Breast epithelium (tissue), 4 donors: ENCODE data around the gene MPP4. TPM values are rescaled to one million over a fixed set of nuclear protein-coding genes. Genes with fewer than 3 reads are reported as not detected.

Experiments
- DNase-seq, 2 donors: peaks; one replicate each; pipeline ENCODE4 v3.0.0-alpha.2; 2019; ENCODE audit warnings: low spot score in 2 of 2
- H3K27ac ChIP-seq, 2 donors: fragments of 200-600 bp; sonication (generic) in 1 of 2; one replicate each; pipeline ENCODE4 v1.5.1; 2016 to 2019; ENCODE audit warnings: mild to moderate bottlenecking in 1 of 2
- H3K27me3 ChIP-seq, 2 donors: fragments of 200-600 bp; sonication (generic) in 1 of 2; one replicate each; pipeline versions ENCODE4 v1.5.1 to v1.6.0; 2017 to 2019; ENCODE audit warnings: control low read depth in 1 of 2, mild to moderate bottlenecking in 1 of 2
- H3K36me3 ChIP-seq: fragments of 200-600 bp; one replicate; pipeline ENCODE4 v1.5.1; 2019
- H3K4me1 ChIP-seq, 2 donors: fragments of 200-600 bp; sonication (generic); one replicate each; pipeline ENCODE4 v1.5.1; 2016 to 2019; ENCODE audit warnings: control low read depth in 1 of 2
- H3K4me3 ChIP-seq, 3 donors: fragments of 200-600 bp; sonication (generic); 1 replicate in 2 of 3; 2 replicates in 1 of 3; pipeline ENCODE4 v1.5.1; 2016 to 2019; ENCODE audit warnings: mild to moderate bottlenecking in 3 of 3, moderate library complexity in 2 of 3
- H3K9me3 ChIP-seq, 2 donors: fragments of 200-600 bp; sonication (generic) in 1 of 2; one replicate each; pipeline ENCODE4 v1.5.1; 2016 to 2019; ENCODE audit warnings: control low read depth in 1 of 2
- CTCF ChIP-seq, 3 donors: fragments of 450-650 bp; IDR thresholded peaks; one replicate each; pipeline ENCODE4 v1.5.1; 2016 to 2017; ENCODE audit warnings: antibody characterized with exemption in 3 of 3, mild to moderate bottlenecking in 3 of 3, moderate library complexity in 3 of 3
- POLR2A ChIP-seq: fragments of 450-650 bp; IDR thresholded peaks from one replicate; pipeline ENCODE4 v1.6.1; 2016; ENCODE audit warnings: antibody characterized with exemption, mild to moderate bottlenecking, moderate library complexity
- POLR2AphosphoS5 ChIP-seq, 3 donors: sonication (generic); formaldehyde crosslinking; IDR thresholded peaks; one replicate each; pipeline ENCODE4 v1.6.1; 2017; ENCODE audit warnings: antibody characterized with exemption in 3 of 3
- intact Hi-C: fragments of 100-400 bp; cut with DNase I; formaldehyde crosslinking; loops from one replicate; pipeline ENCODE4 v1.15.1; 2023; ENCODE audit warnings: low total_unique reads
- total RNA-seq, 3 donors: library from RNA; depleted of rRNA; stranded (reverse); fragments of >200 nt; gene quantifications; one replicate each; pipeline ENCODE4 v1.1.0, GENCODE V29; 2016

Gene MPP4
- total RNA-seq, 3 donors from 2014 or later = 0.16 to 0.29 TPM; not detected in 1

- H3K4me1 ChIP-seq = no peaks in the 10 kb centered on the region
- no peak for DNase-seq
- H3K4me3 ChIP-seq = no peak overlapping the region
- no peaks in the 10 kb centered on the region for H3K9me3 ChIP-seq
- intact Hi-C loops = no loop called here
- no peaks in the 10 kb centered on the region for H3K27me3 ChIP-seq
- no peak for TF ChIP-seq POLR2A
- no peak for TF ChIP-seq CTCF (IDR thresholded peaks at IDR 0.05)
- no peak for TF ChIP-seq POLR2AphosphoS5 (IDR thresholded peaks at IDR 0.05)
- H3K36me3 ChIP-seq = peaks cover 3% of the 10 kb centered on the region
- H3K27ac ChIP-seq = no peak overlapping the region
These were observed 35.1 kb upstream of the MPP4 start for GRCh38 chr2:201733544-201733943.

GRCh38 chr2:201730651-201731285 is 32.3 kb upstream of the MPP4 start:
- no peak for TF ChIP-seq CTCF (IDR thresholded peaks at IDR 0.05)
- no peak for TF ChIP-seq POLR2A
- no peak for TF ChIP-seq POLR2AphosphoS5 (IDR thresholded peaks at IDR 0.05)
- Histone ChIP-seq H3K4me3 (no peak overlapping the region), H3K9me3 (no peaks in the 10 kb centered on the region), H3K27ac (no peak overlapping the region), H3K4me1 (no peaks in the 10 kb centered on the region), H3K36me3 (peaks cover 16% of the 10 kb centered on the region), H3K27me3 (no peaks in the 10 kb centered on the region)
- no peak for DNase-seq
- intact Hi-C loops = no loop called here

- no peak for TF ChIP-seq CTCF (IDR thresholded peaks at IDR 0.05)
- TF ChIP-seq POLR2AphosphoS5 (IDR thresholded peaks at IDR 0.05) = no peak
- TF ChIP-seq POLR2A = no peak
- no peak for DNase-seq
- intact Hi-C loops = no loop called here
- Histone ChIP-seq H3K36me3 (peaks cover 7% of the 10 kb centered on the region), H3K4me1 (no peaks in the 10 kb centered on the region), H3K27ac (no peak overlapping the region), H3K9me3 (peaks cover 0 to 4% of the 10 kb centered on the region in 2 donors), H3K27me3 (no peaks in the 10 kb centered on the region), H3K4me3 (no peak overlapping the region)
These were observed 17.0 kb upstream of the MPP4 start for GRCh38 chr2:201715459-201715858.

GRCh38 chr2:201712726-201713125 is 14.3 kb upstream of the MPP4 start:
- H3K4me1 ChIP-seq = no peaks in the 10 kb centered on the region
- H3K9me3 ChIP-seq = no peaks in the 10 kb centered on the region
- intact Hi-C loops = no loop called here
- H3K27ac ChIP-seq = no peak overlapping the region
- H3K4me3 ChIP-seq = no peak overlapping the region
- H3K36me3 ChIP-seq = no peaks in the 10 kb centered on the region
- DNase-seq = no peak
- H3K27me3 ChIP-seq = no peaks in the 10 kb centered on the region
- TF ChIP-seq CTCF (IDR thresholded peaks at IDR 0.05) (no peak), POLR2AphosphoS5 (IDR thresholded peaks at IDR 0.05) (no peak), POLR2A (no peak)

- Histone ChIP-seq H3K9me3 (no peaks in the 10 kb centered on the region), H3K36me3 (no peaks in the 10 kb centered on the region), H3K27ac (no peak overlapping the region), H3K4me1 (no peaks in the 10 kb centered on the region), H3K27me3 (no peaks in the 10 kb centered on the region), H3K4me3 (no peak overlapping the region)
- DNase-seq = no peak
- intact Hi-C loops = no loop called here
- TF ChIP-seq POLR2A (no peak), CTCF (IDR thresholded peaks at IDR 0.05) (no peak), POLR2AphosphoS5 (IDR thresholded peaks at IDR 0.05) (no peak)
These were observed 11.3 kb upstream of the MPP4 start for GRCh38 chr2:201709747-201710146.
